HG02798 (cell line): Measurements from ENCODE around the gene TMEM263.
"Not testable (repeated sequence)": the region's sequence is repeated elsewhere in the genome, so short reads cannot be mapped to it uniquely, and the experiment has no call there.

Experiments used
- ATAC-seq: cut with Tn5 transposase; IDR thresholded peaks from one replicate; pipeline ENCODE4 v1.9.1; 2021; ENCODE audit warnings: mild to moderate bottlenecking; ENCODE audit not compliant: unreplicated experiment, poor library complexity

TMEM263 gene

GRCh38 chr12:106955377-106956047, at the start of gene TMEM263:
Gene TMEM263, plus strand, starts transcription at chr12:106955907. Its CDS starts 11,210 bp downstream, at chr12:106967117.
- peak; percentile 90 for ATAC-seq

- no peak for ATAC-seq
These were observed 49.0 kb upstream of the TMEM263 start for GRCh38 chr12:106906715-106907114.

- ATAC-seq = no peak
These were observed 48.3 kb upstream of the TMEM263 start for GRCh38 chr12:106907411-106907810.

- no peak for ATAC-seq
These were observed 47.9 kb upstream of the TMEM263 start for GRCh38 chr12:106907846-106908245.

GRCh38 chr12:106908561-106908960, 47.1 kb upstream of the TMEM263 start:
- no peak for ATAC-seq

GRCh38 chr12:106910202-106910601, 45.5 kb upstream of the TMEM263 start:
- ATAC-seq = peak; percentile 68

GRCh38 chr12:106911581-106911980, 44.1 kb upstream of the TMEM263 start:
- no peak for ATAC-seq

- no peak for ATAC-seq
These were observed 42.3 kb upstream of the TMEM263 start for GRCh38 chr12:106913456-106913855.

GRCh38 chr12:106914796-106915634, 40.7 kb upstream of the TMEM263 start:
- peak; percentile 61 for ATAC-seq

GRCh38 chr12:106915635-106916026, 40.1 kb upstream of the TMEM263 start:
- no peak for ATAC-seq

- ATAC-seq = no peak
These were observed 38.2 kb upstream of the TMEM263 start for GRCh38 chr12:106917503-106917902.

GRCh38 chr12:106918746-106919145, 37.0 kb upstream of the TMEM263 start:
- ATAC-seq = no peak

- no peak for ATAC-seq
These were observed 35.7 kb upstream of the TMEM263 start for GRCh38 chr12:106919910-106920544.

GRCh38 chr12:106921976-106922375, 33.7 kb upstream of the TMEM263 start:
- not testable (repeated sequence) for ATAC-seq

- not testable (repeated sequence) for ATAC-seq
These were observed 32.1 kb upstream of the TMEM263 start for GRCh38 chr12:106923594-106923993.

- no peak for ATAC-seq
These were observed 31.3 kb upstream of the TMEM263 start for GRCh38 chr12:106924268-106924861.

- ATAC-seq = no peak
These were observed 29.1 kb upstream of the TMEM263 start for GRCh38 chr12:106926657-106927056.

GRCh38 chr12:106934277-106934676, 21.4 kb upstream of the TMEM263 start:
- no peak for ATAC-seq

- ATAC-seq = no peak
These were observed 14.1 kb upstream of the TMEM263 start for GRCh38 chr12:106941481-106942156.

- ATAC-seq = no peak
These were observed 12.9 kb upstream of the TMEM263 start for GRCh38 chr12:106942775-106943174.
